GM19395 (cell line): ENCODE measurements around the gene RFESD.
"Not testable (repeated sequence)": the region's sequence is repeated elsewhere in the genome, so short reads cannot be mapped to it uniquely, and the experiment has no call there.

Experiments
- ATAC-seq: cut with Tn5 transposase; IDR thresholded peaks from one replicate; pipeline ENCODE4 v1.9.1; 2021; ENCODE audit warnings: mild to moderate bottlenecking, moderate library complexity; ENCODE audit not compliant: unreplicated experiment

The RFESD gene

GRCh38 chr5:95706196-95706595 lies 59.6 kb downstream of the RFESD start:
- ATAC-seq: not testable (repeated sequence)

GRCh38 chr5:95707055-95707454 lies 60.5 kb downstream of the RFESD start:
- ATAC-seq: no peak
